Dendritic cell treated with granulocyte-macrophage colony-stimulating factor and Interleukin-4, amounts not matched to agents 40 ng/mL and 50 ng/mL, for 4 days (primary cell): ENCODE data around the gene DYRK1A.
A peak's percentile ranks its signal among the peaks of the same experiment; 100 is the strongest.
"Not testable (repeated sequence)": the region's sequence is repeated elsewhere in the genome, so short reads cannot be mapped to it uniquely, and the experiment has no call there.

Experiments
- H3K27ac Mint-ChIP-seq: one replicate; pipeline ENCODE4 v1.8.0; 2022; ENCODE audit warnings: mild to moderate bottlenecking, mixed read lengths
- H3K27me3 Mint-ChIP-seq: one replicate; pipeline ENCODE4 v1.8.0; 2022; ENCODE audit warnings: mild to moderate bottlenecking, mixed read lengths
- H3K36me3 Mint-ChIP-seq: one replicate; pipeline ENCODE4 v1.8.0; 2022; ENCODE audit warnings: low read depth, mixed read lengths
- H3K4me1 Mint-ChIP-seq: one replicate; pipeline ENCODE4 v1.8.0; 2022; ENCODE audit warnings: low read depth, mixed read lengths
- H3K4me3 Mint-ChIP-seq: one replicate; pipeline ENCODE4 v1.8.0; 2022; ENCODE audit warnings: mild to moderate bottlenecking, moderate library complexity, mixed read lengths
- H3K9me3 Mint-ChIP-seq: one replicate; pipeline ENCODE4 v1.8.0; 2022; ENCODE audit warnings: mixed read lengths
- intact Hi-C: fragments of 100-400 bp; cut with micrococcal nuclease; formaldehyde crosslinking; loops from one replicate; pipeline ENCODE4 v1.15.0; 2022

The DYRK1A gene

GRCh38 chr21:37366482-37367316 lies at the start of gene DYRK1A:
TSS of gene DYRK1A (plus strand) at chr21:37366773. CDS start at chr21:37420375, 53,602 bp downstream.
- intact Hi-C loops = loop anchor here (1.0 to 10.0 kb wide), 3 partner anchors 99 to 292 kb away; partner anchors contain the start of genes PIGP, TTC3 and VPS26C
- peak within 1 kb of the TSS; percentile 98 for H3K4me3 Mint-ChIP-seq
- H3K4me1 Mint-ChIP-seq = peaks cover 23% of the 10 kb centered on the region
- peaks cover 14% of the 10 kb centered on the region for H3K36me3 Mint-ChIP-seq
- H3K9me3 Mint-ChIP-seq = no peaks in the 10 kb centered on the region
- no peaks in the 10 kb centered on the region for H3K27me3 Mint-ChIP-seq
- H3K27ac Mint-ChIP-seq = peak within 1 kb of the TSS; percentile 100

- Mint-ChIP-seq H3K9me3 (peaks cover 21% of the 10 kb centered on the region), H3K4me1 (no peaks in the 10 kb centered on the region), H3K27ac (no peak overlapping the region), H3K4me3 (no peak overlapping the region), H3K36me3 (no peaks in the 10 kb centered on the region), H3K27me3 (no peaks in the 10 kb centered on the region)
- intact Hi-C loops = no loop called here
These were observed 47.0 kb upstream of the DYRK1A start for GRCh38 chr21:37319551-37319950.

- Mint-ChIP-seq H3K4me3 (no peak overlapping the region), H3K27me3 (no peaks in the 10 kb centered on the region), H3K9me3 (peaks cover 16% of the 10 kb centered on the region), H3K4me1 (no peaks in the 10 kb centered on the region), H3K27ac (no peak overlapping the region), H3K36me3 (no peaks in the 10 kb centered on the region)
- intact Hi-C loops = no loop called here
These were observed 44.5 kb upstream of the DYRK1A start for GRCh38 chr21:37322084-37322483.

- H3K4me3 Mint-ChIP-seq = no peak overlapping the region
- H3K36me3 Mint-ChIP-seq = no peaks in the 10 kb centered on the region
- no peak overlapping the region for H3K27ac Mint-ChIP-seq
- intact Hi-C loops = no loop called here
- H3K4me1 Mint-ChIP-seq = no peaks in the 10 kb centered on the region
- no peaks in the 10 kb centered on the region for H3K27me3 Mint-ChIP-seq
- H3K9me3 Mint-ChIP-seq = peaks cover 10% of the 10 kb centered on the region
These were observed 42.0 kb upstream of the DYRK1A start for GRCh38 chr21:37324558-37324957.

- intact Hi-C loops, H3K4me3 Mint-ChIP-seq, H3K9me3 Mint-ChIP-seq, H3K4me1 Mint-ChIP-seq, H3K27ac Mint-ChIP-seq, H3K36me3 Mint-ChIP-seq, H3K27me3 Mint-ChIP-seq: not testable (repeated sequence)
These were observed 38.4 kb upstream of the DYRK1A start for GRCh38 chr21:37328147-37328546.

- Mint-ChIP-seq H3K4me1 (no peaks in the 10 kb centered on the region), H3K27ac (no peak overlapping the region), H3K36me3 (no peaks in the 10 kb centered on the region), H3K27me3 (no peaks in the 10 kb centered on the region), H3K9me3 (no peaks in the 10 kb centered on the region), H3K4me3 (no peak overlapping the region)
- intact Hi-C loops = no loop called here
These were observed 35.2 kb upstream of the DYRK1A start for GRCh38 chr21:37331411-37331810.

GRCh38 chr21:37335053-37335452 lies 31.5 kb upstream of the DYRK1A start:
- Mint-ChIP-seq H3K4me1 (peaks cover 11% of the 10 kb centered on the region), H3K27me3 (no peaks in the 10 kb centered on the region), H3K36me3 (no peaks in the 10 kb centered on the region), H3K9me3 (no peaks in the 10 kb centered on the region), H3K27ac (no peak overlapping the region), H3K4me3 (no peak overlapping the region)
- intact Hi-C loops = no loop called here

GRCh38 chr21:37337179-37337578 lies 29.4 kb upstream of the DYRK1A start:
- H3K27me3 Mint-ChIP-seq = no peaks in the 10 kb centered on the region
- H3K9me3 Mint-ChIP-seq = peaks cover 10% of the 10 kb centered on the region
- peaks cover 11% of the 10 kb centered on the region for H3K4me1 Mint-ChIP-seq
- intact Hi-C loops = no loop called here
- no peak overlapping the region for H3K27ac Mint-ChIP-seq
- H3K36me3 Mint-ChIP-seq = no peaks in the 10 kb centered on the region
- no peak overlapping the region for H3K4me3 Mint-ChIP-seq

- H3K9me3 Mint-ChIP-seq = peaks cover 14% of the 10 kb centered on the region
These were observed 28.7 kb upstream of the DYRK1A start for GRCh38 chr21:37337831-37338230.

GRCh38 chr21:37338671-37339551 lies 27.7 kb upstream of the DYRK1A start:
- H3K9me3 Mint-ChIP-seq = peaks cover 18% of the 10 kb centered on the region
- no peaks in the 10 kb centered on the region for H3K36me3 Mint-ChIP-seq
- peaks cover 11% of the 10 kb centered on the region for H3K4me1 Mint-ChIP-seq
- H3K27me3 Mint-ChIP-seq = no peaks in the 10 kb centered on the region
- H3K27ac Mint-ChIP-seq = no peak overlapping the region
- no peak overlapping the region for H3K4me3 Mint-ChIP-seq
- intact Hi-C loops = no loop called here

More at GRCh38 chr21:37337831-37338230, 28.7 kb upstream of the DYRK1A start:
- intact Hi-C loops = no loop called here
- Mint-ChIP-seq H3K27me3 (no peaks in the 10 kb centered on the region), H3K36me3 (no peaks in the 10 kb centered on the region), H3K27ac (no peak overlapping the region), H3K4me3 (no peak overlapping the region), H3K4me1 (peaks cover 11% of the 10 kb centered on the region)

GRCh38 chr21:37339552-37339939 lies 27.0 kb upstream of the DYRK1A start:
- Mint-ChIP-seq H3K9me3 (peaks cover 24% of the 10 kb centered on the region), H3K27ac (no peak overlapping the region), H3K4me3 (no peak overlapping the region), H3K36me3 (no peaks in the 10 kb centered on the region), H3K4me1 (peaks cover 11% of the 10 kb centered on the region), H3K27me3 (no peaks in the 10 kb centered on the region)
- intact Hi-C loops = no loop called here

GRCh38 chr21:37341254-37341960 lies 25.2 kb upstream of the DYRK1A start:
- Mint-ChIP-seq H3K27ac (no peak overlapping the region), H3K4me1 (peaks cover 11% of the 10 kb centered on the region), H3K4me3 (no peak overlapping the region), H3K36me3 (no peaks in the 10 kb centered on the region), H3K9me3 (peaks cover 24% of the 10 kb centered on the region), H3K27me3 (no peaks in the 10 kb centered on the region)
- intact Hi-C loops = no loop called here

GRCh38 chr21:37342046-37342632 lies 24.4 kb upstream of the DYRK1A start:
- H3K36me3 Mint-ChIP-seq = no peaks in the 10 kb centered on the region
- H3K9me3 Mint-ChIP-seq = peaks cover 31% of the 10 kb centered on the region
- H3K4me3 Mint-ChIP-seq = no peak overlapping the region
- intact Hi-C loops = no loop called here
- peaks cover 11% of the 10 kb centered on the region for H3K4me1 Mint-ChIP-seq
- no peaks in the 10 kb centered on the region for H3K27me3 Mint-ChIP-seq
- no peak overlapping the region for H3K27ac Mint-ChIP-seq
